Measurements from ENCODE around the gene CD200R1. TPM values are rescaled to one million over a fixed set of nuclear protein-coding genes. Genes with fewer than 3 reads are reported as not detected.

CD200R1 gene
- total RNA-seq, 4 donors from 2014 or later, result 0.88 to 1.3 TPM; not detected in 2

- Histone ChIP-seq H3K9me3 (no peaks in the 10 kb centered on the region), H3K27ac (no peak overlapping the region), H3K27me3 (no peaks in the 10 kb centered on the region), H3K4me3 (no peak overlapping the region), H3K36me3 (no peaks in the 10 kb centered on the region), H3K4me1 (no peaks in the 10 kb centered on the region)
- TF ChIP-seq POLR2A (IDR thresholded peaks at IDR 0.05), result no peak
- no peak for TF ChIP-seq CTCF (IDR thresholded peaks at IDR 0.05)
- no peak for DNase-seq
These were observed 7.8 kb upstream of the CD200R1 start for GRCh38 chr3:112982710-112983109.

- no peak for DNase-seq
- Histone ChIP-seq H3K9me3 (no peaks in the 10 kb centered on the region), H3K4me3 (no peak overlapping the region), H3K4me1 (no peaks in the 10 kb centered on the region), H3K27me3 (no peaks in the 10 kb centered on the region), H3K27ac (no peak overlapping the region), H3K36me3 (no peaks in the 10 kb centered on the region)
- TF ChIP-seq CTCF (IDR thresholded peaks at IDR 0.05) (no peak), POLR2A (IDR thresholded peaks at IDR 0.05) (no peak)
These were observed 5.2 kb upstream of the CD200R1 start for GRCh38 chr3:112980080-112980479.

- no peak for DNase-seq
- Histone ChIP-seq H3K4me3 (no peak overlapping the region), H3K9me3 (no peaks in the 10 kb centered on the region), H3K27ac (no peak overlapping the region), H3K4me1 (no peaks in the 10 kb centered on the region), H3K27me3 (no peaks in the 10 kb centered on the region), H3K36me3 (no peaks in the 10 kb centered on the region)
- TF ChIP-seq CTCF (IDR thresholded peaks at IDR 0.05) (peak; percentile 48 to 85 (median 74)), POLR2A (IDR thresholded peaks at IDR 0.05) (no peak)
These were observed 4.4 kb upstream of the CD200R1 start for GRCh38 chr3:112979244-112979832.

GRCh38 chr3:112976953-112977352, 2.0 kb upstream of the CD200R1 start:
- Histone ChIP-seq H3K27ac (peak overlapping the region in 1 of 4 donors; percentile 11), H3K27me3 (no peaks in the 10 kb centered on the region), H3K4me3 (no peak overlapping the region), H3K9me3 (no peaks in the 10 kb centered on the region), H3K36me3 (no peaks in the 10 kb centered on the region), H3K4me1 (no peaks in the 10 kb centered on the region)
- DNase-seq, result no peak
- TF ChIP-seq POLR2A (IDR thresholded peaks at IDR 0.05) (no peak), CTCF (IDR thresholded peaks at IDR 0.05) (no peak)

- H3K27ac ChIP-seq, result peak overlapping the region in 2 of 4 donors; percentile 15 to 66
These were observed 1.1 kb upstream of the CD200R1 start for GRCh38 chr3:112976001-112976400.

More at GRCh38 chr3:112976001-112976400, 1.1 kb upstream of the CD200R1 start:
- H3K4me1 ChIP-seq, result no peaks in the 10 kb centered on the region
- no peak for DNase-seq
- TF ChIP-seq CTCF (IDR thresholded peaks at IDR 0.05) (no peak), POLR2A (IDR thresholded peaks at IDR 0.05) (no peak)
- H3K36me3 ChIP-seq, result no peaks in the 10 kb centered on the region
- H3K9me3 ChIP-seq, result no peaks in the 10 kb centered on the region
- no peaks in the 10 kb centered on the region for H3K27me3 ChIP-seq
- no peak overlapping the region for H3K4me3 ChIP-seq
